Hepatocyte (in vitro differentiated cells): Measurements from ENCODE around the gene PLAC8L1. TPM values are rescaled to one million over a fixed set of nuclear protein-coding genes. Genes with fewer than 3 reads are reported as not detected.

Source experiments
- DNase-seq: peaks from one replicate; pipeline ENCODE4 v3.0.0-alpha.2; 2016; ENCODE audit warnings: low spot score
- H2AFZ ChIP-seq: fragments of 200-600 bp; sonication (generic); 2 replicates; pipeline ENCODE4 v1.6.0; 2016; ENCODE audit warnings: antibody characterized with exemption, mild to moderate bottlenecking
- H3K27ac ChIP-seq: fragments of 200-600 bp; sonication (generic); 2 replicates; pipeline ENCODE4 v1.5.1; 2016; ENCODE audit warnings: mild to moderate bottlenecking
- H3K27me3 ChIP-seq: fragments of 200-600 bp; sonication (generic); 2 replicates; pipeline ENCODE4 v1.6.1; 2016
- H3K36me3 ChIP-seq: fragments of 200-600 bp; sonication (generic); replicated peaks from 2 replicates; pipeline ENCODE4 v1.5.1; 2016; ENCODE audit warnings: low read depth; ENCODE audit not compliant: insufficient read depth
- H3K4me1 ChIP-seq: fragments of 200-600 bp; sonication (generic); 2 replicates; pipeline ENCODE4 v1.5.1; 2016; ENCODE audit warnings: mild to moderate bottlenecking, moderate library complexity; ENCODE audit not compliant: insufficient read depth
- H3K4me2 ChIP-seq: fragments of 200-600 bp; sonication (generic); 2 replicates; pipeline ENCODE4 v1.6.0; 2016
- H3K4me3 ChIP-seq: fragments of 200-600 bp; sonication (generic); 2 replicates; pipeline ENCODE4 v1.5.1; 2016; ENCODE audit warnings: mild to moderate bottlenecking
- H3K79me2 ChIP-seq: fragments of 200-600 bp; sonication (generic); 2 replicates; pipeline ENCODE4 v1.6.0; 2017; ENCODE audit warnings: mild to moderate bottlenecking
- H3K9me2 ChIP-seq: fragments of 200-600 bp; sonication (generic); replicated peaks from 2 replicates; pipeline ENCODE4 v1.6.0; 2017; ENCODE audit warnings: mild to moderate bottlenecking; ENCODE audit not compliant: insufficient read depth
- H3K9me3 ChIP-seq: fragments of 200-600 bp; sonication (generic); 2 replicates; pipeline ENCODE4 v1.5.1; 2016; ENCODE audit warnings: low read depth, mild to moderate bottlenecking
- H4K20me1 ChIP-seq: fragments of 200-600 bp; sonication (generic); 2 replicates; pipeline ENCODE4 v1.6.0; 2016; ENCODE audit warnings: mild to moderate bottlenecking; ENCODE audit not compliant: insufficient read depth, poor library complexity, severe bottlenecking
- EZH2 ChIP-seq: fragments of 200-600 bp; sonication (generic); IDR thresholded peaks from 2 replicates; pipeline ENCODE4 v1.6.1; 2016; ENCODE audit warnings: antibody characterized with exemption, mild to moderate bottlenecking, borderline replicate concordance
- EZH2phosphoT487 ChIP-seq: fragments of 200-600 bp; sonication (generic); IDR thresholded peaks from one replicate; pipeline ENCODE4 v1.6.1; 2018; ENCODE audit warnings: antibody characterized with exemption, mild to moderate bottlenecking, low read depth, moderate library complexity; ENCODE audit not compliant: unreplicated experiment, severe bottlenecking
- WGBS: methylation state at CpG from one replicate; pipeline ENCODE4 v1.1.6; 2016; ENCODE audit warnings: low lambda C conversion rate; ENCODE audit errors: missing lambda C conversion rate; 5-methylcytosine and 5-hydroxymethylcytosine counted together
- polyA plus RNA-seq: library from polyadenylated mRNA; unstranded; fragments of >200 nt; fragmentation: Nextera tagmentation; extraction: Ambion mirVana; gene quantifications from 2 replicates; pipeline ENCODE4 v1.2.1, GENCODE V29; 2016
- total RNA-seq: library from RNA; depleted of rRNA; stranded (reverse); fragments of >200 nt; gene quantifications from 2 replicates; pipeline ENCODE4 v1.2.3, GENCODE V29; 2014
- TF ChIP-seq, protein P1 (sequence below): fragments of 200-600 bp; sonication (generic); IDR thresholded peaks from 2 replicates; pipeline ENCODE4 v1.5.1; 2016; ENCODE audit warnings: antibody characterized with exemption, mild to moderate bottlenecking; ENCODE audit not compliant: poor library complexity

PLAC8L1 gene
- total and polyA plus RNA-seq, 2 experiments from 2014 or later = 1.1 to 1.5 TPM

GRCh38 chr5:146079695-146080373 lies 25.5 kb downstream of the PLAC8L1 start:
- no peak for TF ChIP-seq EZH2
- TF ChIP-seq EZH2phosphoT487 = no peak
- TF ChIP-seq, protein P1, sequence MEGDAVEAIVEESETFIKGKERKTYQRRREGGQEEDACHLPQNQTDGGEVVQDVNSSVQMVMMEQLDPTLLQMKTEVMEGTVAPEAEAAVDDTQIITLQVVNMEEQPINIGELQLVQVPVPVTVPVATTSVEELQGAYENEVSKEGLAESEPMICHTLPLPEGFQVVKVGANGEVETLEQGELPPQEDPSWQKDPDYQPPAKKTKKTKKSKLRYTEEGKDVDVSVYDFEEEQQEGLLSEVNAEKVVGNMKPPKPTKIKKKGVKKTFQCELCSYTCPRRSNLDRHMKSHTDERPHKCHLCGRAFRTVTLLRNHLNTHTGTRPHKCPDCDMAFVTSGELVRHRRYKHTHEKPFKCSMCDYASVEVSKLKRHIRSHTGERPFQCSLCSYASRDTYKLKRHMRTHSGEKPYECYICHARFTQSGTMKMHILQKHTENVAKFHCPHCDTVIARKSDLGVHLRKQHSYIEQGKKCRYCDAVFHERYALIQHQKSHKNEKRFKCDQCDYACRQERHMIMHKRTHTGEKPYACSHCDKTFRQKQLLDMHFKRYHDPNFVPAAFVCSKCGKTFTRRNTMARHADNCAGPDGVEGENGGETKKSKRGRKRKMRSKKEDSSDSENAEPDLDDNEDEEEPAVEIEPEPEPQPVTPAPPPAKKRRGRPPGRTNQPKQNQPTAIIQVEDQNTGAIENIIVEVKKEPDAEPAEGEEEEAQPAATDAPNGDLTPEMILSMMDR = no peak

GRCh38 chr5:146078566-146078965 lies 26.8 kb downstream of the PLAC8L1 start:
- no peak for DNase-seq
- Histone ChIP-seq H3K4me1 (no peaks in the 10 kb centered on the region), H3K4me2 (no peak overlapping the region), H3K4me3 (no peak overlapping the region), H3K27ac (no peak overlapping the region), H3K36me3 (no peaks in the 10 kb centered on the region), H3K27me3 (no peaks in the 10 kb centered on the region), H2AFZ (no peak overlapping the region), H3K9me2 (no peaks in the 10 kb centered on the region), H3K79me2 (no peaks in the 10 kb centered on the region), H4K20me1 (no peaks in the 10 kb centered on the region), H3K9me3 (no peaks in the 10 kb centered on the region)
- 54% methylated on average over 2 of the region's 2 CpGs for WGBS
- TF ChIP-seq, protein P1 = no peak
- TF ChIP-seq EZH2 (no peak), EZH2phosphoT487 (no peak)

More at GRCh38 chr5:146079695-146080373, 25.5 kb downstream of the PLAC8L1 start:
- Histone ChIP-seq H2AFZ (no peak overlapping the region), H3K4me2 (no peak overlapping the region), H3K4me3 (no peak overlapping the region), H4K20me1 (no peaks in the 10 kb centered on the region), H3K9me2 (no peaks in the 10 kb centered on the region), H3K27me3 (no peaks in the 10 kb centered on the region), H3K4me1 (no peaks in the 10 kb centered on the region), H3K9me3 (no peaks in the 10 kb centered on the region), H3K27ac (no peak overlapping the region), H3K79me2 (no peaks in the 10 kb centered on the region), H3K36me3 (no peaks in the 10 kb centered on the region)
- DNase-seq = no peak
- WGBS = 80% methylated on average over 7 of the region's 7 CpGs

- Histone ChIP-seq H3K79me2 (no peaks in the 10 kb centered on the region), H3K4me2 (no peak overlapping the region), H2AFZ (no peak overlapping the region), H4K20me1 (no peaks in the 10 kb centered on the region), H3K4me3 (no peak overlapping the region), H3K9me3 (no peaks in the 10 kb centered on the region), H3K36me3 (no peaks in the 10 kb centered on the region), H3K4me1 (no peaks in the 10 kb centered on the region), H3K27ac (no peak overlapping the region), H3K27me3 (no peaks in the 10 kb centered on the region), H3K9me2 (no peaks in the 10 kb centered on the region)
- DNase-seq = no peak
- TF ChIP-seq, protein P1 = no peak
- TF ChIP-seq EZH2 (no peak), EZH2phosphoT487 (no peak)
- 67% methylated on average over 4 of the region's 4 CpGs for WGBS
Observed at GRCh38 chr5:146076455-146076854, 28.9 kb downstream of the PLAC8L1 start.
